ENCODE measurements around the gene UBTF.

UBTF gene

GRCh38 chr17:44159519-44160210 lies 59.8 kb downstream of the UBTF start:
- H3K4me3 ChIP-seq (replicated peaks in 1 of 2; ENCODE audit: low read depth in 2 of 2, low read length in 2 of 2), result no peak overlapping the region
- peak in 1 of 2 donors; percentile 37 for DNase-seq (ENCODE audit: low read depth in 2 of 2)

GRCh38 chr17:44155488-44155887 lies 64.0 kb downstream of the UBTF start:
- no peak for DNase-seq (ENCODE audit: low read depth in 2 of 2)
- H3K4me3 ChIP-seq (replicated peaks in 1 of 2; ENCODE audit: low read depth in 2 of 2, low read length in 2 of 2), result no peak overlapping the region
- no peak for TF ChIP-seq CTCF (IDR thresholded peaks at IDR 0.05; ENCODE audit: low read depth, low read length)

More at GRCh38 chr17:44159519-44160210, 59.8 kb downstream of the UBTF start:
- TF ChIP-seq CTCF (IDR thresholded peaks at IDR 0.05; ENCODE audit: low read depth, low read length), result no peak

Data from cardiac fibroblast (primary cell).